RPMI8226 (cell line): Measurements from ENCODE around the gene PTPRK.
A peak's percentile ranks its signal among the peaks of the same experiment; 100 is the strongest.

Experiments used
- DNase-seq: peaks from one replicate; pipeline ENCODE4 v3.0.0-alpha.2; 2015

The PTPRK gene

DNA sequence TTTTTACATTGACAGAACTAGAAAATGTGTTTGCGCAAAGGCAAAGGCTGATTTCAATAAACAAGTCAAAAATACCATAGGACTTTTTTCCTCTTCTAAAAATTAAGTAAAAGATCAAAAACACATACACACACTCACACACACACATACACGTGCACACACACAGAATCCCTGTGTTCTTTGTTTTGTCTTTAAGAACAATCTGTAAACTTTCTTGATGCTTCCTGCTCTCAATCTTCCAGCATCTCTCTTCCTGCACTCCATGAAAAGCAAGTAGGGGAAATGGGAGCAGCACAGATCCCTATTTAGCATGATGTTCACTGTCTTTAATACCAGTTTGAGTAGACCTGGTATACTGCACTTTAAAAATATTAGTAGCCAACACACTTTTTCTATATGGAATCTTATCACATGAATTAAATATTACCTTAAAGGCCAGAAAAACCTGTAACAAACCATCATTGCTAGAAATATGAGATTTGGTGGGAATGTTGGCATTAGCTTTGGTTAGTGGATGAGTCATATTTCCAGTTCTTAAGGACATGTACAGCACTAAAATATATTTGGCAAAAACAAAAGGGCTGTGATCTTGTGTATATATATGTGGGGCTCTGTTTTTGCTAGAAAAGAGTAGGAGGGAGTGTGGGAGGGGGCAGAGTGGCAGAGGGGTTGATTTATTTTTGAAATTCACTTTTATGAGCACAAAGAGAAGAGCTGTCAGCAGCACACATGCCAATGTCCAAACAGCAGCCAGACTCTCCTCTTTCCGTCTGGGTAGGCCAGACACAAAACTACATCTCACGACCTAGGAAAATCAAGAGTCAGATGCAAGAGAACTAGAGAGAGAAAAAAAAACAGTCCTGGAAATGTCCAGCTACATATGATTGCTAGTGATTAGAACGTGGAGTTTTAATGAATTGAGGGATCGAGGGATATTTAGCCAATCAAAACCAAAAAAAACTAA, 4.6 kb downstream of the PTPRK start:
- DNase-seq, result no peak

GRCh38 chr6:128513878-128514277, 6.5 kb downstream of the PTPRK start:
- DNase-seq, result no peak

DNA sequence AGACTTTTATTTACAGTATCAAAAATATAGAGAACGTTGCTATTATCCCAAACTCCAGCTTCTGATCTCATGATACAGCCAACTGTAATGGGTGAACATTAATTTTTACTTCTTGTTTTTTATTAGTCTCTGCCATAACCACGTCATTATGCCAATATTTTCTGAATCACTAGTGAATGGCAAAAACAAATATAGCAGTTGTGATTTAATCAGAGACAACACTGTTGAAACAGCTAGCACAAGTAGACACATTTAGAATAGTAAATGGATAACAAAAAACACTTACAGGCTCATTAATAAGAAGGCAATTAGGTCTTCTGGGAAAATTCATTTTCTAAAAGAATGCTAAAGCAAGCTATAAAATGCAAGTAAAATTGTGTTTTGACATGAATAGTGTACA, 8.1 kb downstream of the PTPRK start:
- no peak for DNase-seq

DNA sequence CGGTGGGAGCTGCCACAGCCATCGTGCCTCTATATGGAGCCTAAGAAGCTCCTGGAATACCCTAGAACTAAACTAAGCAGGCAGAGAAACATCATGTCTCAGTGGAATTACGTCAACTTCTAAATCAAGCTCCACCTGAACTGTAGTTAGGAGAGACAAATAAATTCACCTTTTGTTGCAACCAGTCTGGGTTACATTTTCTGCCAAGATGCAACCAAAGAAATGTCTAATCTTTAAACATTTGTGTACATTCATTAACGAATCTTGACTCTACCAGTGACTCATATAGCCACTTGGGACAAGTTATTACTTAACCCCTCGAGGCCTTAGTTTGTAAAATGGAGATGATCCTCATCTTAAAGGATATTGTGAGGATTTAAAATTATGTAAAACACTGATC, 8.9 kb downstream of the PTPRK start:
- DNase-seq, result no peak

GRCh38 chr6:128509709-128510108, 10.7 kb downstream of the PTPRK start:
- no peak for DNase-seq

DNA sequence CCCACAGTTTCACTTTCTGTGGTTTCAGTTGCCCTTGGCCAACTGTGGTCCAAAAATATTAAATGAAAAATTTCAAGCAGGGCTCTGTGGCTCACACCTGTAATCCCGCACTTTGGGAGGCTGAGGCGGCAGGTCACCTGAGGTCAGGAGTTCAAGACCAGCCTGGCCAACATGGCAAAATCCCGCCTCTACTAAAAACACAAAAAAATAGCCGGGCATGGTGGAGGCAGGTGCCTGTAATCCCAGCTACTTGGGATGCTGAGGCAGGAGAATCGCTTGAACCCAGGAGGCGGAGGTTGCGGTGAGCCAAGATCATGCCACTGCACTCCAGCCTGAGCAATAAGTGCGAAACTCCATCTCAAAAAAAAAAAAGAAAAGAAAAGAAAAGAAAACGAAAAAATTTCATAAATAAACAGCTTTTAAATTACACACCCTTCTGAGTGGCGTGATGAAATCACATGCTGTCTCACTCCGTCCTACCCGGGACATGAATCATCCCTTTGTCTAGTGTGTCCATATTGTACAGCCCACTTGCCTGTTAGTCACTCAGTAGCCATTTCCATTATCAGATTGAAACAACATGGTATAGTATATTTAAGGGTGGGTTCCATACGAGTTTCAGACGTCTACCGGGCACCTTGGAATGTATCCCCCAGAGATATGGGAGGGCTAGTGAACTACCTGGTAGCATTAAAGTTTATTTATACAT, 11.7 kb downstream of the PTPRK start:
- DNase-seq, result no peak

DNA sequence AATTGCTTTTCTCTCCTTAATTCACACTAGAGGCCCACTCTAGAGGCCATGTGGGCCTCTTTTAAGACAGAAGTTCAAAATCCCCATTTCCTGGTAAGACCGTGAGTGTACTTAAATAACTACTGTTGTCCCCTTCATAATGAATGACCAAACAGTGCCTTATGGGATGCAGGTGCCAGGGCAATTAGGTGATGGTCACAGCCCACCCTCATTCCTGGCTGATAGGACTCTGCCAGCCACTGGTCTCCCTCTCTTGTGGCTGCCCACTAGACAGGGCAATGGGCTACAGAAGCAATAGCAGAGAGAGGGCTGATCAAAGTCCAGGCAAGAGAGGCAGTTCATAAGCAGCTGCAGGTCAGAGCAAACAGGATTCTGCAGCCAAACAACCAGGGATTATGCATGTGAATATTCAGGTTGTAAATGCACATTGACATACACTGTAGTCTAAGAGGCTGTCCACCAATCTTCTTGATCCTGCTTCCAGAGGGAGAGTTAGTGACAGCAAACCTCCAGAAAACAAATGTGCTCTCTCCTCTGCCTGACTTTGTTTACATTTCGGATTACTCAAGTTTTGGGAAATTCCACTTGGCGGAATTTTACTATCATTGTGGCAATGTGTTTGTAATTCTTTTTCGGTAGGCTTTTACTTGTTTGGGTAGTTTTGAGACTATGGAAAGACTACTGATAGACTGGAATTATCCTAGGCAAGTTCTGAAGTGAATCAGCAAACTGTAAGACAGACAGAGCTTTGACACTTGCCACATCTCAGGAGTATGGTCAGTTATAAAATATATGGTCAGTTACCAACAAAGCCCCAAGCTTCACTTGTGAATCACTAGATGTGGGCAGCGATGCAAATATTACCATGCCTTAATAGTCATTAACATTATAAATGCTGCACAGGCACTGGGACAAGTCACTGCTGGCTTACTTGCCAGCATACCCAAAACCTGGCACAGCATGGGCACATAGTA, 12.8 kb downstream of the PTPRK start:
- DNase-seq, result no peak

- DNase-seq, result no peak
These were observed 14.8 kb downstream of the PTPRK start for GRCh38 chr6:128505603-128506002.

- DNase-seq, result no peak
These were observed 16.3 kb downstream of the PTPRK start for GRCh38 chr6:128504003-128504654.

DNA sequence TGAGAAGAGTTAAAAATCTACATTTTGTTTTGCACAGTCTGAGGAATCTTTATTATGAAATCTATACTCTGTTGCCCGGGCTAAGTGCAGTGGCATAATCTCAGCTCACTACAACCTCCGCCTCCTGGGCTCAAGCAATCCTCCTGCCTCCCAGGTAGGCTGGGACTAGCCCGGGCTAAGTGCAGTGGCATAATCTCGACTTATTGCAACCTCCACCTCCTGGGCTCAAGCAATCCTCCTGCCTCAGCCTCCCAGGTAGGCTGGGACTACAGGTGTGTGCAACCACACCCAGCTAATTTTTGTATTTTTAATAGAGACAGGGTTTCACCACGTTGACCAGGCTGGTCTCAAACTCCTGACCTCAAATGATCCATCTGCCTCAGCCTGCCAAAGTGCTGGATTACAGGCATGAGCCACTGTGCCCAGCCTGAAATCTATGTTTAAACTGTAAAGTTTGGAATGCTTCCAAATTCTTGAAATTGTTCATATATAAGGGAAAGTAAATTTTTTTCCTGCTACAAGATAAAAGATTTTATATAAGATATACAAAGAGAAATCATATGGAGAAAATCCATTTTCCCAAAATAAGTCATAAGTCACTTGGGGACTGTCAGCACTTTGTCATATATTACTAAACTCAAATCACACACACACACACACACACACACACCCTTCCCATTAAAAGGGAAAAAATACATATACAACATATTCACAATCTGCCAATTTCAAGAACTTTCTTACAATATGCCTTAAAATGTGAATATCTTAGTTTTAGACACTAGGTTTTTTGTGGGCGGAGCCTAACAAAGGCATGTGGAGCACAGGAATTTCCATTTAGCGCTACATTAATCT, 19.4 kb downstream of the PTPRK start:
- DNase-seq, result no peak

DNA sequence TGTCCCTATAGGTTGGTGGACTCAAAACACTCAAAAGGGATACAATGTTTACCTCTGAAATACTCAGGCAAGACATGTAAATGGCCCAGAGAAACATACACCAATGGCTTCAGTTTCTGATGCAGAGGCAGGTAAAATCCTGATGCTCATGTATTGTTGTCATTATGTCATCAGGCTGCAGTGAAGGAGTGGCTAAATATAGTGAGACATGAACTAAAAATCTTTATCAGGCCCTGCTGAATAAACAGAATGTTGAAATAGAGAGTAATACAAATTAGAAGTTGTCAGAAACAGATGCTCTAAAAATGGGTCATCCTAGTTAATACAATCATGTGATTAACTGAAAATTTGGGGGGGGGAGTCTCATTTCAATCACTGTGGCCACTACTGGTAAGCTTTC, 20.4 kb downstream of the PTPRK start:
- DNase-seq, result no peak

DNA sequence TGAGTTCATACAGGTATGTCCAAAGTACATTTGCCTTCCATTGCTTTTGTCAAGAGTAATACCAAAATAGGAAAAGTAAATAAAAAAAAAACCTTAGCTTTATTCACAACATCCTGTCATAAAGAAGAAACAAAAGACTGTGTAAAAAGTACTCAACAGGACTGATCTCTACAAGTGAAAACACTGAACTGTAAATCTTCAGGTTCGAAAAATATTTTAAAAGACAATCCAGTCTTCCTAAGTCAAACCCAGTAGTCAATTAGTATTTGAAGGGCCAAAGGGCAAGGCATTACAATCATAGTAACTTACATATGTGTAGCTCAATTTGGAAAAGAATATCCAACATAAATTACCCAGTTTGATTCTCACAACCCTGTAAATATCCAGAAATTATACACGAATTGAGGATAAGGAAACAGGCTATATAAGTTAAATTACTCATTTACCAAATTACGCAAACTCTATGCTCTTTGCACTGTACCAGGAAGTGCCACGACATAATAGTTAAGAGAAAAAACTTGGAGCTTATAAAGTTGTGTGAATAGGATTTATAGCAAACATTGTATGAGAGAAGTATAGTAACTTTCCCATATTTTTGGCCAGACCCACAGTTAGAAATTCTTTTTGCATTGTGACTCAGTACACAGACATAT, 21.2 kb downstream of the PTPRK start:
- no peak for DNase-seq

DNA sequence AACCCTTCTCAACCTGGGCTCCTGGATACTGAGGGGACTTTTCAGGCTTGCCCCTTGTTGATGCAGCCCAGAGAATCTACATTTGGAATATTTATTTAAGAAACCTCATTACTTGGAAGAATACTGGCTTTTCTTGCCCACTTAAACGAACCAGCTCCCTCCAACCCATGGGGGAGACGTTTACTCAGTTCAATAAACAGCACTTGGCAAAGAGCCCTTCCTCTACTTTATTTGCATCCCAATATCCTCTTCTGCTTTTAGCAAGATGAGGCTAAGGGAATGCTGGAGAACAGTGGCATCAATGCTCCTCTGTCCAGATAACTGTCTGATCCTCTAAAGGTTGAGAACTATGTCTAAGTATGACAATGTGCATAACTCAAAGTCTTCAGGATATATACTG, 22.2 kb downstream of the PTPRK start:
- no peak for DNase-seq

DNA sequence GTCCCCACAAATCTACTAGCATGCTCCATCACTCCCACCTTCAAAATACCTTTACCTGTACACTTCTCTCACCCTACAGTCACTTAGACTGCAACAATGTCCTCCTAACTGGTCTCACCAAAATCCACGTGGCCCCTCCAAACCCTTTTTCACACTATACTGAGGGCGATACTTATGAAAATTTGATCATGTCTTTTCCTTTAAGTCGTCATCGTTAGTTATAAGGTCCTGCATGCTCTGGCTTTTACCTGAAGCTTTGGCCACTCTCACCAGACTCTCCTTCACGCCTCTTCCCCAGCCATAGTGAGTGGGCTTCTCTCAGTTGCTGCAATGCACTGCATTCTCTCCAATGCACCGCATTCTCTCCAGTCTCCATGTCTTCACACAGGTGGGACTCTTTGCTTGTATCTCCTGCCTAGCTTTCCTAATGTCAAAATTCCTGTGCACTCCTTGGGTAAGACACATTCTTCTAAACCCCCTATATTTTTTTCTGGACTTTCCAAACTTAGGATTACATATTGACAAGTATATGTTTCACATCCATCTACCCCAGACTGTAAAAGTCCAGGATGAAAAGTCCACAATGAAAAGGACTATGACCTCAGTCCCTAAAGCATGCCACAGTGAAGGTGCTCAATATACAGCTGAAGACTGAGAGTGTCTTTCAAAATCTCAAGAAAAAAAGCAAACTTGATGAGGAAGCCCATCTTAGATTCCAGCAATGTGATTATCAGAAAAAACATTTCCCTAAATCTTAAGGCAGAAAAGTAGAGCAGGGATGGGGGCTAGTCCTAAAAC, 24.7 kb downstream of the PTPRK start:
- DNase-seq, result no peak

DNA sequence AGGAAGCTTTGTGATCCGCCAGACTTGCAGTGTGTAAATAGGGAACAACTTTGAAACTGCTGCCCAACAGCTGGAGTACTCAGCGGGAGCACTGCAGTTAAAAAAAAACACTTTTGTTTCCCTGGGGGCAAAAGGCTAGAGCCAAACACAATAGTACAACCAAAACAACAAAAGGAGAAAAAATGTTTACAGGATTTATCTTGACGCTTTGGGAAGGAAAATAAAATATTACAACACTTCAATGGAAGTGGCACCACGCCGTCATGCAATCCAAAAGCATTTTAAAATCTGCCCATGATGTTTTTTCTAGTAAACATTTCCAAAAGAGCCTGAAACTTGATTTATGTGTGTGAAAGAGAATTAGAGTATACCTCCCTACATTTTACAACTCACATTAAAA, 26.0 kb downstream of the PTPRK start:
- DNase-seq, result no peak

DNA sequence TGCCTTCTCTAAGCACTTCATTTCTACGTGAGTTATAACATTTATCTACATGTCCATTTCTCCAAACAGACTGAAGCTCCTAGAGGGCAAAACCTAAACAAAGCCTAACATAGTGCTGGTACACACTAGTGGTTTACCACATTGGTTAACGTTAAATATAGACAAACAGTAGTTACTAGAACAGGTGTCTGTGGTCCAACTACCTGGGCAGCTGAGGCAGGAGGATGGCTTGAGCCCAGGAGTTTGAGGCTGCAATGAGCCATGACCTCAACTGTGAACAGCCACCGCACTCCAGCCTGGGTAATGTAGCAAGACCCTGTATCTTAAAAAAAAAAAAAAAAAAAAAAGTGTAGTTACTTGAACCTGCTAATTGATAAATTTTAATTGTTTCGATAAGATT, 26.5 kb downstream of the PTPRK start:
- DNase-seq, result no peak

GRCh38 chr6:128492386-128492785, 28.0 kb downstream of the PTPRK start:
- DNase-seq, result no peak

- DNase-seq, result peak; percentile 6
These were observed 28.7 kb downstream of the PTPRK start for GRCh38 chr6:128491610-128492206.

DNA sequence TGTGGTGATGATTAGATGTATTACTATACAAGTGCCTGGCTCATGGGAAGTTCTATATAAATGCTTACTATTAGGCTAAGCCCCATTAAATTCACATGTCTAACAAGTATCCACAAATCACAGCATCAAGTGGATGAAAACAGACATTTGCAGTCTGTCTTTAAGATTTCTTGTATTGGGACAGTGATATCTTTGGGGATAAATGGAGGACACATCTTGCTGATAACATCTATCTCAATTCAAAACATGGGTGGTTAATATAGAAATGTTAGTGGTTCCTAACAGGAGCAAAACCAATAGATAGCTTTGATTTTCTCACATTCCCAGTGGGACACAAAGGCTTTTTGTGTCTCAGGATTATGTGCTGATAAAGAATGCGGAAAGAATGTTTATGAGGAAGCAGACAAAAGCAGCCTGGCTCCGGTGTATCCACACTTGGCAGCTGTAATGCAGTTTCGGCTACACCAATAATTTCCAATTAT, 29.3 kb downstream of the PTPRK start:
- DNase-seq, result no peak
